ENCODE data around the gene ANO1.
"Not testable (repeated sequence)": the region's sequence is repeated elsewhere in the genome, so short reads cannot be mapped to it uniquely, and the experiment has no call there.

The ANO1 gene

DNA sequence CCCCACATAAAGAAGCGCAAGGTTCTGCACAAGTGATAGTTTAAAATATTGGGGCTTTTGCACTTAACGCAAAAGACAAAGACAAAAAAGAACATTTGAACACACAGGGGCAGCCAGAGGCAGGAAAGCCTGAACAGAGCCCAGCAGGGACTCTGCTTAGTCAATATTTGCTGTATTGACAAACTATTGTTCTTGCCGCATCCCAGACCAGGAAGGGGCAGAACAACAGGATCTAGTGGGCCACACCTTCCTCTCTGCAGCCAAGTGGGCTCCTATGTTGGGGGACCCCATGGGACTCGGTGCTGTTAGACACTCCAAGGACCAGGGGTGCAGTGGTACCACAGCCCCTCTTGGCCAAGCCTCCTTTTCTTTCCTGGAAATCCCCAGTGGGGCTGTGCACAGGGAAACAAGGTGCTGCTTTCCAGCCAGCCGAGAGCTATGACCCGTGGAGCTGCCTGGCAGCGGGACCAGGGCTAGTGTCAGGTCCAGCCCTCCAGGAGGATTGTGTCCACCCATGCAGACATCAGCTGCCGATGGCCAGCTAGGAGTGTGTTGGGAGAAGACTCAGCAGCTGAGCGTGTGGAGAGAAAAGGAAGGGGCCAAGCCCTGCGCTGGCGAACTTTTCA lies 43.3 kb upstream of the ANO1 start:
- no peak for DNase-seq
- no peak overlapping the region for H3K4ac ChIP-seq (ENCODE audit: low read depth, low read length)
- H3K23ac ChIP-seq (ENCODE audit: low read length) = no peak overlapping the region
- H3K18ac ChIP-seq (ENCODE audit: low read length) = no peak overlapping the region
- H3K9ac ChIP-seq (ENCODE audit: low read length) = no peak overlapping the region
- no peaks in the 10 kb centered on the region for H3K4me1 ChIP-seq (ENCODE audit: control insufficient read depth in 1 of 2, insufficient read depth in 2 of 2, low read length in 2 of 2)
- H3K79me1 ChIP-seq (ENCODE audit: low read length) = no peaks in the 10 kb centered on the region
- no peak overlapping the region for H3K4me3 ChIP-seq (ENCODE audit: low read depth, low read length)
- no peak overlapping the region for H2BK5ac ChIP-seq (ENCODE audit: low read depth, low read length, poor library complexity)
- no peaks in the 10 kb centered on the region for H3K36me3 ChIP-seq (ENCODE audit: control insufficient read depth in 1 of 2, insufficient read depth in 2 of 2, low read length in 2 of 2)
- no peak overlapping the region for H2BK120ac ChIP-seq (ENCODE audit: insufficient read depth, low read length, poor library complexity)
- H3K4me2 ChIP-seq (ENCODE audit: low read length) = no peak overlapping the region
- no peak overlapping the region for H4K91ac ChIP-seq (ENCODE audit: low read depth, low read length)
- H3K27ac ChIP-seq (ENCODE audit: low read depth, low read length) = no peak overlapping the region
- no peak overlapping the region for H2BK12ac ChIP-seq (ENCODE audit: low read length)
- no peak overlapping the region for H4K8ac ChIP-seq (ENCODE audit: low read depth, low read length)
- no peak overlapping the region for H2AK5ac ChIP-seq (ENCODE audit: low read length)
- no peak overlapping the region for H2AFZ ChIP-seq (ENCODE audit: insufficient read depth, low read length, poor library complexity)
- H3K27me3 ChIP-seq (ENCODE audit: insufficient read depth, low read length) = no peaks in the 10 kb centered on the region
- peaks cover 16% of the 10 kb centered on the region for H3K9me3 ChIP-seq (ENCODE audit: insufficient read depth, low read depth, low read length)
- H3K79me2 ChIP-seq (ENCODE audit: control insufficient read depth, insufficient read depth, low read length, poor library complexity) = no peaks in the 10 kb centered on the region
- no peak overlapping the region for H4K12ac ChIP-seq (ENCODE audit: low read depth, low read length)
- WGBS (ENCODE audit: extremely low coverage, insufficient coverage, insufficient read length) = no CpG with 5 or more reads among the region's 11 CpGs
- no peak overlapping the region for H3K14ac ChIP-seq (ENCODE audit: low read length)

GRCh38 chr11:70035665-70036064 lies 42.5 kb upstream of the ANO1 start:
- not testable (repeated sequence) for H2BK12ac ChIP-seq (ENCODE audit: low read length); H3K4ac ChIP-seq (ENCODE audit: low read depth, low read length); H3K18ac ChIP-seq (ENCODE audit: low read length); H3K27me3 ChIP-seq (ENCODE audit: insufficient read depth, low read length); H3K9ac ChIP-seq (ENCODE audit: low read length); H2AK5ac ChIP-seq (ENCODE audit: low read length); H3K4me2 ChIP-seq (ENCODE audit: low read length); H4K8ac ChIP-seq (ENCODE audit: low read depth, low read length); H3K23ac ChIP-seq (ENCODE audit: low read length); DNase-seq; H2AFZ ChIP-seq (ENCODE audit: insufficient read depth, low read length, poor library complexity); H3K79me1 ChIP-seq (ENCODE audit: low read length); H3K27ac ChIP-seq (ENCODE audit: low read depth, low read length); H3K79me2 ChIP-seq (ENCODE audit: control insufficient read depth, insufficient read depth, low read length, poor library complexity); H4K12ac ChIP-seq (ENCODE audit: low read depth, low read length); H2BK120ac ChIP-seq (ENCODE audit: insufficient read depth, low read length, poor library complexity); H3K14ac ChIP-seq (ENCODE audit: low read length); H4K91ac ChIP-seq (ENCODE audit: low read depth, low read length); H3K4me3 ChIP-seq (ENCODE audit: low read depth, low read length); H2BK5ac ChIP-seq (ENCODE audit: low read depth, low read length, poor library complexity); H3K36me3 ChIP-seq (ENCODE audit: control insufficient read depth in 1 of 2, insufficient read depth in 2 of 2, low read length in 2 of 2); H3K4me1 ChIP-seq (ENCODE audit: control insufficient read depth in 1 of 2, insufficient read depth in 2 of 2, low read length in 2 of 2)
- H3K9me3 ChIP-seq (ENCODE audit: insufficient read depth, low read depth, low read length) = peaks cover 16% of the 10 kb centered on the region
- WGBS (ENCODE audit: extremely low coverage, insufficient coverage, insufficient read length) = no CpG with 5 or more reads among the region's 2 CpGs

DNA sequence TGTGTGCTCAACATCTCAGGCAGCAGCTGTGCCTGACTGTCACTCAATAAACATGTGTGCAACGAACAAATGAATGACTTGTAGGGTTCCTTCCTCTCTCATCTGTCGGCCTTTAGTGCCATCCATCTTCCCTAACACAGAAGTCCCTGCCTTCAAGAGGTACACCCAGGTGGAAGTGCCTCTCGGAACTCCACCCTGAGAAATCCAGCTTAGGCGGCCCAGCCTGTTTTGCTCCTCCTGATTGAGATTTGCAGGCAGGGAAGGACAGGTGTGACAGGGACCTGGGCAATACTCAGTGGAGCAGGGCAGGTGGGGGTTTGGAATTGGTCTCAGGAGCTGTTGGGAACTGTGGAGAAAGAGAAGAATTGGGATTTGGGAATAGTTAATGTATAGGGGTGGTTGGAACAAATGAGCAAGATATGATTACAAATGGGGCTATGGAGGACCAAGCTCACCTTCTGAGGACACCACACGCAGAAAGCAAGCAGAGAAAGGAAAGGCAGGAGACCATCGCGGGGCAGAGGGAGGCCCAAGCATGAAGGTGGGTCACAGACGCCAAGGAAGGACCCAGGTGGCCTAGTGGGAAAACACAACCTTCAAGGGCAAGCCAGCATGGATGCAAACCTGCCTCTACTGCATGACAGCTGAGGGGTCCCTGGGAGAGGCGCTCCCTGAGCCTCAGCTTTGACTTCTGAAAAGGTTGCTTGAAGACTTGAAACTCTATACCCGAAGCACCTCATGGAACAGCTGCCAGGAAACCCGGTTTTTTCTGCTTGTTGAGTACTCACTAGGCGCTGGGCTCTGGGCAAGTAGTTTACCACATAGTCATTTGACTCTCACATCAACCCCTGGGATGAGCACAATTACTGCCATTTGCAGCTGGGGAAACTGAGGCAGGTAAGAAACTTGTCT lies 40.9 kb upstream of the ANO1 start:
- Histone ChIP-seq H3K4me3 (ENCODE audit: low read depth, low read length) (no peak overlapping the region), H2BK12ac (ENCODE audit: low read length) (no peak overlapping the region), H3K36me3 (ENCODE audit: control insufficient read depth in 1 of 2, insufficient read depth in 2 of 2, low read length in 2 of 2) (no peaks in the 10 kb centered on the region), H3K4ac (ENCODE audit: low read depth, low read length) (no peak overlapping the region), H2BK5ac (ENCODE audit: low read depth, low read length, poor library complexity) (no peak overlapping the region), H3K79me2 (ENCODE audit: control insufficient read depth, insufficient read depth, low read length, poor library complexity) (no peaks in the 10 kb centered on the region), H4K8ac (ENCODE audit: low read depth, low read length) (no peak overlapping the region), H2AFZ (ENCODE audit: insufficient read depth, low read length, poor library complexity) (no peak overlapping the region), H2AK5ac (ENCODE audit: low read length) (no peak overlapping the region), H4K12ac (ENCODE audit: low read depth, low read length) (no peak overlapping the region), H3K14ac (ENCODE audit: low read length) (no peak overlapping the region), H3K4me2 (ENCODE audit: low read length) (no peak overlapping the region), H4K91ac (ENCODE audit: low read depth, low read length) (no peak overlapping the region), H3K9me3 (ENCODE audit: insufficient read depth, low read depth, low read length) (peaks cover 18% of the 10 kb centered on the region), H3K27me3 (ENCODE audit: insufficient read depth, low read length) (no peaks in the 10 kb centered on the region), H3K18ac (ENCODE audit: low read length) (no peak overlapping the region), H3K27ac (ENCODE audit: low read depth, low read length) (no peak overlapping the region), H3K79me1 (ENCODE audit: low read length) (no peaks in the 10 kb centered on the region), H3K9ac (ENCODE audit: low read length) (no peak overlapping the region), H3K4me1 (ENCODE audit: control insufficient read depth in 1 of 2, insufficient read depth in 2 of 2, low read length in 2 of 2) (no peaks in the 10 kb centered on the region), H3K23ac (ENCODE audit: low read length) (no peak overlapping the region), H2BK120ac (ENCODE audit: insufficient read depth, low read length, poor library complexity) (no peak overlapping the region)
- no CpG with 5 or more reads among the region's 12 CpGs for WGBS (ENCODE audit: extremely low coverage, insufficient coverage, insufficient read length)
- DNase-seq = no peak

DNA sequence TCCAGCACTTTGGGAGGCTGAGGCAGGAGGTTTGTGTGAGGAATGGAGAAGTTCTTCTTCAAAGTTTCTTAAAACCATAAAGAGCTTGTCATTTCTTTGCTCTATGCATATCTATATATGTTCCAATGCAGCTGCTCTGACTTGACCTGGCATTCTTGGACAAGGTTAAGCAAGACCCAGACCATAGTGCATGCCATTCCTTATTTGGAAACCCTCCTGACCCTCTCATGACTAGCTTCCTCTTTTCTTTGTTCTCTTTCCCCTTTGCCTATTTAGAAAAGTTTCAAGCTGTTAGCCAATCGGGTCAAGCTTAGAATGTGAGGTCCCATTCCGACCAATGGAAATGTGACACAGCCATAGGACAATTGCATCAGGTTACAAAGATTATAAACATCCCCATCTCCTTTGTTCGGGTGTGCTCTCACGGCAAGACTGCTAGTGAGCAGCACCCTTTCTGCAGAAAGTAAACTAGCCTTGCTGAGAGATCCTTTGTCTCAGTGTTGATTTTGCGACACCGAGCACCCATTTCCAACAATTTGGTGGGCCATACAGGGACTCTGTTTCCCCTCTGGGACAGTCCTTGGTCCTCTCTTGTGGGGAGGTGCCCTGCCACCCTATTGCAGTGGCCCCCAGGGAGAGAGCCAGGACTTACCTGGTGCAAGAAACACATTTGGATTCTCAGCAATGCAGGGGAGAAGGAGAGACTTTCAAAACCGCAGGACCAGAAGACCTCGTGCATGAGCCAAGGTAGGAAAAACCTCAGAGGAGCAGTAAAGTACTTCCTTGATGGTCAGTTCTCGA lies 39.9 kb upstream of the ANO1 start:
- Histone ChIP-seq H3K36me3 (ENCODE audit: control insufficient read depth in 1 of 2, insufficient read depth in 2 of 2, low read length in 2 of 2) (no peaks in the 10 kb centered on the region), H2BK12ac (ENCODE audit: low read length) (no peak overlapping the region), H3K4me2 (ENCODE audit: low read length) (no peak overlapping the region), H3K4me1 (ENCODE audit: control insufficient read depth in 1 of 2, insufficient read depth in 2 of 2, low read length in 2 of 2) (no peaks in the 10 kb centered on the region), H3K9ac (ENCODE audit: low read length) (no peak overlapping the region), H4K91ac (ENCODE audit: low read depth, low read length) (no peak overlapping the region), H3K18ac (ENCODE audit: low read length) (no peak overlapping the region), H3K4ac (ENCODE audit: low read depth, low read length) (no peak overlapping the region), H3K27me3 (ENCODE audit: insufficient read depth, low read length) (no peaks in the 10 kb centered on the region), H3K27ac (ENCODE audit: low read depth, low read length) (no peak overlapping the region), H3K9me3 (ENCODE audit: insufficient read depth, low read depth, low read length) (peaks cover 18% of the 10 kb centered on the region), H3K14ac (ENCODE audit: low read length) (no peak overlapping the region), H2BK5ac (ENCODE audit: low read depth, low read length, poor library complexity) (no peak overlapping the region), H4K8ac (ENCODE audit: low read depth, low read length) (no peak overlapping the region), H3K4me3 (ENCODE audit: low read depth, low read length) (no peak overlapping the region), H3K79me2 (ENCODE audit: control insufficient read depth, insufficient read depth, low read length, poor library complexity) (no peaks in the 10 kb centered on the region), H2BK120ac (ENCODE audit: insufficient read depth, low read length, poor library complexity) (no peak overlapping the region), H2AFZ (ENCODE audit: insufficient read depth, low read length, poor library complexity) (no peak overlapping the region), H3K23ac (ENCODE audit: low read length) (no peak overlapping the region), H3K79me1 (ENCODE audit: low read length) (no peaks in the 10 kb centered on the region), H2AK5ac (ENCODE audit: low read length) (no peak overlapping the region), H4K12ac (ENCODE audit: low read depth, low read length) (no peak overlapping the region)
- WGBS (ENCODE audit: extremely low coverage, insufficient coverage, insufficient read length) = no CpG with 5 or more reads among the region's 9 CpGs
- peak; percentile 4 to 61 for DNase-seq

Data from trophoblast cell (in vitro differentiated cells and primary cell).